ENCODE data around the gene NOL8.

NOL8 gene

GRCh38 chr9:92290785-92291429 is 34.2 kb downstream of the NOL8 start:
- TF ChIP-seq CTCF (IDR thresholded peaks at IDR 0.05; ENCODE audit: low read depth, low read length), result no peak
- H3K4me3 ChIP-seq (ENCODE audit: low read depth, low read length), result no peak overlapping the region

GRCh38 chr9:92289708-92290390 is 35.3 kb downstream of the NOL8 start:
- TF ChIP-seq CTCF (IDR thresholded peaks at IDR 0.05; ENCODE audit: low read depth, low read length), result no peak
- H3K4me3 ChIP-seq (ENCODE audit: low read depth, low read length), result no peak overlapping the region

GRCh38 chr9:92279302-92279701 is 45.8 kb downstream of the NOL8 start:
- TF ChIP-seq CTCF (IDR thresholded peaks at IDR 0.05; ENCODE audit: low read depth, low read length), result no peak

GRCh38 chr9:92278110-92278509 is 47.0 kb downstream of the NOL8 start:
- TF ChIP-seq CTCF (IDR thresholded peaks at IDR 0.05; ENCODE audit: low read depth, low read length), result no peak
- H3K4me3 ChIP-seq (ENCODE audit: low read depth, low read length), result no peak overlapping the region

More at GRCh38 chr9:92279302-92279701, 45.8 kb downstream of the NOL8 start:
- H3K4me3 ChIP-seq (ENCODE audit: low read depth, low read length), result no peak overlapping the region

- no peak overlapping the region for H3K4me3 ChIP-seq (ENCODE audit: low read depth, low read length)
- no peak for TF ChIP-seq CTCF (IDR thresholded peaks at IDR 0.05; ENCODE audit: low read depth, low read length)
Measured at GRCh38 chr9:92276331-92277032, 48.7 kb downstream of the NOL8 start.

GRCh38 chr9:92275541-92275940 is 49.6 kb downstream of the NOL8 start:
- no peak overlapping the region for H3K4me3 ChIP-seq (ENCODE audit: low read depth, low read length)
- no peak for TF ChIP-seq CTCF (IDR thresholded peaks at IDR 0.05; ENCODE audit: low read depth, low read length)

- TF ChIP-seq CTCF (IDR thresholded peaks at IDR 0.05; ENCODE audit: low read depth, low read length), result no peak
- H3K4me3 ChIP-seq (ENCODE audit: low read depth, low read length), result no peak overlapping the region
Measured at GRCh38 chr9:92270511-92270910, 54.6 kb downstream of the NOL8 start.
